Glomerular endothelial cell (primary cell): ENCODE measurements around the gene STEAP1B. TPM values are rescaled to one million over a fixed set of nuclear protein-coding genes. Genes with fewer than 3 reads are reported as not detected.

Experiments used
- DNase-seq: peaks from one replicate; pipeline ENCODE4 v3.0.0-alpha.2; 2011; ENCODE audit warnings: low read depth, low spot score; ENCODE audit errors: extremely low read depth
- total RNA-seq: library from RNA; depleted of rRNA; stranded (reverse); fragments of >200 nt; gene quantifications from 2 replicates; pipeline ENCODE4 v1.2.3, GENCODE V29; 2015

STEAP1B gene
- total RNA-seq, 1 donor from 2014 or later: 16.4 TPM

DNA sequence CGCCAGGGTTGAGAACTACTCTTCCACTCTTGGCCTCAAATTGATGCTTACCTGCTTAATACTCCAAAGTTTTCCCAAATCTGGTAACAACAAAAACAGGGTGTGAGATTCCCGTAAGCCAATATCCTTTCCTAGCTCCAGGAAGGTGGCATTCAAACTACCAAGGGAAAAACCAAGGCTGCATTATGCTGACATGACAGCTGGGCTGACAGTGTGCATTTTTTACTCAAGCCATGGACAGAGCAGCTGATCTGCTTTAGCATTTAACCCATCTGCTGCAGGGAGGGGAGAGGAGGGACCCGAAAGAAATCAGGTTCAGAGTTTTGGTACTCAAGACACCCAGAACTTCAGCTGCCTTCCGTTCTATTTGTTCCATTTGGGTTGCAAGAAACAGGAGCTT, 93.3 kb downstream of the STEAP1B start:
- DNase-seq: no peak

DNA sequence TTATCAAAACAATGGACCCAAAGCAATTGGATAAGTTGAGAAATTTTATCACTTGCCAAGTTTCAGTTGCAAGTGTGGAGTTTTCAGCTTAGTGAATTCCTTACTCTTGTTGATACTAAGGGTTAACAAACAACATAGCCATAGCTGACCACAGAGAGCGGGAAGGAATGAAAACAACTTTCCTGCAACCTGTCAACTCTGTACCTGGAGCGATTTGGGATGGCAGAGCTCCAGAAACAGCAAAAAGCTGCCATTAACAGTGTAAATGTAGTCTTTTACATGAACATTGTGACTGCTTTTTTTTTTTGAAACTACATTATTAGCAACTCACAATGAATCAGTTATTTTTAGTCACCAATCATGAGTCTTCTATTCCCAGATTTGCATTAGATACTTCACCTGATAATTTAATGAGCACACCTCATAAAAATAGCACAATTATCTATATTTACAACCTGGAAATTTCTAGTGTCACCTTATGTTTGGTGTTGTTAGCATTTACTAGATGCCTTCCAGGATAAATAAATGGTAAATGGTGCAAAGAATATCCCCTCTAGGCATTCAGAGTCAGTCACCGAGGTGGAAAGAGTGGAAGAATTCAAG, 95.5 kb downstream of the STEAP1B start:
- DNase-seq: no peak

- no peak for DNase-seq
Measured at GRCh38 chr7:22403344-22403743, 96.6 kb downstream of the STEAP1B start.

GRCh38 chr7:22402250-22402649, 97.7 kb downstream of the STEAP1B start:
- DNase-seq: no peak

DNA sequence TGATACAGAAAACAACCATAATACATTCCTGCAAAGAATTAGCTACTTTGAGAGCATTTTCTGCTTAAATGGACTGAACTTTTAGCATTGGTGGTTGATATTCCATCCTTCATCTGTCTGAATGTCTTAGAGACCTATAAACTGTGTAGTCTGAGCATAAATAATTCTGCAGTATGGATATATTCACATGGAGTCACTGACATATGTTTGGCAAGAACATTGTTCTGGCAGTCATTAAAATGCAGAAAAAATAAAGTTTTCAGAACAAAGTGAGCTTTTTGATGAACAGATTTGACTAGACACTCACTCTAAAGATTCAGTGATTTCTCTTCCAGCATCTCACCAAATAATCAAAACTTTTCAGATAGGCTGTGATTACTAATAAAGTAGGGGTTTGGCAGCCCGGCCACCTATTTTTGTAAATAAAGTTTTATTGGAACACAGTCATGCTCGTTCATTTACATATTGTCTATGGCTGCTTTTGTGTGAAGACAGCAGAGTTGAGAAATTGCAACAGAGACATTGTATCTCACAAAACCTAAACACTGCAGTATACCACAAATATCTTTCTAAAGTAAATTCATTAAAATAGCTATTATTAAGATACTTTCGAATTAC, 98.9 kb downstream of the STEAP1B start:
- no peak for DNase-seq

- no peak for DNase-seq
Measured at GRCh38 chr7:22400150-22400814, 99.7 kb downstream of the STEAP1B start.

- DNase-seq: no peak
Measured at GRCh38 chr7:22399546-22399945, 100.4 kb downstream of the STEAP1B start.

GRCh38 chr7:22399091-22399490, 100.9 kb downstream of the STEAP1B start:
- DNase-seq: no peak

DNA sequence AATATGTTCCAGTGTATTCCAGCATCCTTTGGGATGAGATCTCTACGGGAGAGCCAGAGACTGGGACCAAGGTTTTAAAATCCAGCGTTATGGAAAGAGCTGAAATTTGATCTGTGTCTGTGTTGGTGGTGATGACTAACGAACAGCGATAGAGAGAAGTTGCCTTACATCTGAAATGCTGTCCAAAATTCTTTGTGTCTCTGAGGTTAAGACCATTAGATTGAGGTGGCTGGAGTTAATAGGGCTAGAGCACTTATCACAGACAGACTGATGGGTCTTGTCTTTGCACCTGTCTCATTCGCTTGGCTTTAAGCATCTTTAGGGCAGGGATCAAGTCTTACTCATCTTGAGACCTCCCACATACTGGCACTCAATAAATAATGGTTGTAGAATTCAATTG, 102.0 kb downstream of the STEAP1B start:
- no peak for DNase-seq

GRCh38 chr7:22395222-22395621, 104.8 kb downstream of the STEAP1B start:
- no peak for DNase-seq

- DNase-seq: no peak
Measured at GRCh38 chr7:22394739-22395138, 105.2 kb downstream of the STEAP1B start.

DNA sequence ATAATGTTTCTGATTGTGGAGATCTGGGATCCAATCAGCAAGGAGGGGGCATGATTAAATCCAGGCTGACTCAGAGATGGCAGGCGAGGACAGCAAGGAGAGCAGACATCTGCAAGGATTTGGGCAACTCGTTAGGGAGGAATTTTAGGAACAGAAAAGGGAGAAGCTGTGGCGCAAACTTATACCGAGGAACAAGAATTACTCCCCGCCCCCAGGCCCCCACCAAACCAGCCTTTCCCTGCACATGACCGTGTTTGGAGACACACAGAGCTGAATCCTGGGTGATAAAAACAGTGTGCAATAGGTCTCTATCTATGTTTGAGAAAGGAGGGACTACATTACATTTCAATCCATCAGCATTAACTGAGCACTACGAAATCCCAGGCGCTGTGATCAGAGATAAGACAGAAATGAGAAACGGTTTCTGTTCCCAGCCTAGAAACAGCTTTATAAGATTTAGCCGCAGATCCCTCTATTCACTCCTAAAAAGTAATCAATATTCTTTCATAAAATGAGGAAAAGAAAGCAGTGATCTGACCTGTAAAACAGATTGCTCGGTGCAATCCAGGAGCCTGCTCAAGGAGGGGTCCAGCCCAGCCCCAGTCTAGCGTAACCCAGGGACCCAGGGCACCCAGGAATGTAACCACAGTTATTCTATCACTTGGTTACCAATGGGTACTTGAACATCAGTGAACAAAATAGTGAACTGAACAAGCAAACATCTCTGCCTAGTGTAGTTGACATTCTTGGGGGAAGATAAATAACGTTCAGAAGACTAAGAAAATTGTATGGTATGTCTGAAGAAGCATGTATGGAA, 105.9 kb downstream of the STEAP1B start:
- DNase-seq: no peak

GRCh38 chr7:22390516-22390915, 109.5 kb downstream of the STEAP1B start:
- DNase-seq: no peak

GRCh38 chr7:22389892-22390291, 110.1 kb downstream of the STEAP1B start:
- DNase-seq: no peak

DNA sequence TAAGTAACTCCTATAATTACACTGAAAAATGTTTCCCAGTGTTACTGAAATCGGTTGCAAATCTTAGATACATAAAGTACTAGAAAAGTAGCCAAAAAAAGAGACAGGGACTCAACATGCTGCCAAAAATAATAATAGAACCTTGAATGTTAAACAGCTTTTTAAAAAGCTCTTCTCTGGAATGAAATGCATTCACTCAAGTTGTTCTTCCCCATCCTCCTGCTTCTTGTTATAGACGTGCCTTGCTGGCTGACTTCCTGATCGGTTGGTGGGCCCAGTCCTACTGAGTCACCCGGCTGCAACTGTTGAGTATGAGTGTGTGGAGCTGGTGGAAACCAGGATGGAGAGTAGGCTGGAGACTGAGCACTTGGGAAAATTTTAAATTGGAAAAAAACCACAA, 112.4 kb downstream of the STEAP1B start:
- DNase-seq: no peak

GRCh38 chr7:22386865-22387264, 113.1 kb downstream of the STEAP1B start:
- no peak for DNase-seq

GRCh38 chr7:22386206-22386858, 113.7 kb downstream of the STEAP1B start:
- no peak for DNase-seq

- DNase-seq: no peak
Measured at GRCh38 chr7:22385326-22385725, 114.7 kb downstream of the STEAP1B start.

GRCh38 chr7:22380333-22380732, 119.7 kb downstream of the STEAP1B start:
- DNase-seq: no peak

- DNase-seq: no peak
Measured at GRCh38 chr7:22378199-22378980, 121.6 kb downstream of the STEAP1B start.
